Measurements from ENCODE around the gene BCO2. TPM values are rescaled to one million over a fixed set of nuclear protein-coding genes. Genes with fewer than 3 reads are reported as not detected.

BCO2 gene
- total RNA-seq, 3 donors from 2014 or later: 3.7 to 9.8 (median 7.1) TPM

GRCh38 chr11:112225753-112226061 is 50.4 kb downstream of the BCO2 start:
- intact Hi-C loops (cut with DNase I, micrococcal nuclease): no loop called here
- TF ChIP-seq, protein P1, sequence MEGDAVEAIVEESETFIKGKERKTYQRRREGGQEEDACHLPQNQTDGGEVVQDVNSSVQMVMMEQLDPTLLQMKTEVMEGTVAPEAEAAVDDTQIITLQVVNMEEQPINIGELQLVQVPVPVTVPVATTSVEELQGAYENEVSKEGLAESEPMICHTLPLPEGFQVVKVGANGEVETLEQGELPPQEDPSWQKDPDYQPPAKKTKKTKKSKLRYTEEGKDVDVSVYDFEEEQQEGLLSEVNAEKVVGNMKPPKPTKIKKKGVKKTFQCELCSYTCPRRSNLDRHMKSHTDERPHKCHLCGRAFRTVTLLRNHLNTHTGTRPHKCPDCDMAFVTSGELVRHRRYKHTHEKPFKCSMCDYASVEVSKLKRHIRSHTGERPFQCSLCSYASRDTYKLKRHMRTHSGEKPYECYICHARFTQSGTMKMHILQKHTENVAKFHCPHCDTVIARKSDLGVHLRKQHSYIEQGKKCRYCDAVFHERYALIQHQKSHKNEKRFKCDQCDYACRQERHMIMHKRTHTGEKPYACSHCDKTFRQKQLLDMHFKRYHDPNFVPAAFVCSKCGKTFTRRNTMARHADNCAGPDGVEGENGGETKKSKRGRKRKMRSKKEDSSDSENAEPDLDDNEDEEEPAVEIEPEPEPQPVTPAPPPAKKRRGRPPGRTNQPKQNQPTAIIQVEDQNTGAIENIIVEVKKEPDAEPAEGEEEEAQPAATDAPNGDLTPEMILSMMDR (IDR thresholded peaks at IDR 0.05): no peak
- Histone ChIP-seq H3K4me3 (peak overlapping the region; percentile 52), H3K9me3 (no peaks in the 10 kb centered on the region), H3K36me3 (ENCODE audit: low read depth) (no peaks in the 10 kb centered on the region), H3K4me1 (ENCODE audit: low read depth) (peaks cover 11% of the 10 kb centered on the region)
- no peak for ATAC-seq
- peak in 1 of 3 donors; percentile 71 for DNase-seq

DNA sequence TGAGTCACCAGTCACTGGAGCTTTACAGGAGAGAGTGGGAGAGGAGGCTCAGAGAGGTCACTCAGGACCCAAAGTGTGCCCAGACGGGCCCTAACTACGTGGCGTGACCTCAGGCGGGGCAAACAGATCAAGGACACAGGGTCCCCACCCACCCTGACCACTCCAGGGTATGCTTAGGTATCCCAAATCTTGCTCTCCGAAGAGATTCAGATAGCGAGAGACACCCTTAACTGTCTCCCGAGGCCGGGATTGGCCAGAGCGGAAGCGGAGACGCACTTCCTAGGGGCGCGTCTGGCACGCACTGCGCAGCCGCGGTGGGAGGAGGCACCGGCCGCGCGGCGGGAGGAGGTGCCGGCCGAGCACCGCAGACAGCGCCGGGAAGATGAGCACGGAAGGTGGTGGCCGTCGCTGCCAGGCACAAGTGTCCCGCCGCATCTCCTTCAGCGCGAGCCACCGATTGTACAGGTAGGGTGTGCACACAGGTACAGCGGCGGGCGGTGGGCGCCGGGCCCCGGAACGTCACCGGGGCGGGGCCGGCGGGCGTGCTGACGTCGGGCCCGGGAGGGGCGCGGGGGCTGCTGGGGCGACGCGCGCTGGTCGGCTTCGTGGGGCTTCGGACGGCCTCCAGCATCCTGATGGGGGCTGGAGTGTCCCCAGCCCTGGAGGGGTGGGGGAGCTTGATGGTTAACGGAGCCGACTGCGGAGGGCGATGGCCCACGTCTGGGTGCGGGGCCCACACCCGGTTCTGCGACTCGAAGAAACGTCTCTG is 50.9 kb downstream of the BCO2 start, which contains the start of gene PTS:
Gene PTS, plus strand, starts transcription at position 367 of the 769 bp plus-strand sequence. Its CDS starts 16 bp downstream, at position 383.
- TF ChIP-seq, protein P1 (IDR thresholded peaks at IDR 0.05): no peak
- no peaks in the 10 kb centered on the region for H3K36me3 ChIP-seq (ENCODE audit: low read depth)
- intact Hi-C loops (cut with DNase I, micrococcal nuclease): no loop called here

GRCh38 chr11:112226831-112227401 is 51.6 kb downstream of the BCO2 start:
- ATAC-seq: peak; percentile 61
- H3K4me1 ChIP-seq (ENCODE audit: low read depth): peaks cover 11% of the 10 kb centered on the region

More for the DNA sequence above, 50.9 kb downstream of the BCO2 start, which contains the start of gene PTS:
- ATAC-seq (peak; percentile 98), DNase-seq (peak; percentile 89 to 93 (median 91))
- Histone ChIP-seq H3K9me3 (no peaks in the 10 kb centered on the region), H3K4me1 (ENCODE audit: low read depth) (peaks cover 11% of the 10 kb centered on the region), H3K4me3 (peak within 1 kb of the TSS; percentile 52)

DNA sequence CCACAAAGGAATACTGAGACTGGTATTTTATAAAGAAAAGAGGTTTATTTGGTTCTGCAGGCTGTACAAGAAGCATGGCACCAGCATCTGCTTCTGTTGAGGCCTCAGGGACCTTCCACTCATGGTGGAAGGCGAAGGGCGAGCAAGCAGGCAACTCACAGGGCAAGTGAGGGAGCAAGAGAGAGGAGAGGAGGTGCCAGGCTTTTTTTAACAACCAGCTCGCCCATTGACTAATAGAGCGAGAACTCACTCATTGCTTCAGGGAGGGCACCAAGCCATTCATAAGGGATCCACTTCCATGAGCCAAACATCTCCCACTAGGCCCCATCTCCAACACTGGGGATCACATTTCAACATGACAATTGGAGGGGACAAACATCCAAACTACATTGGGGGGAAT is 52.2 kb downstream of the BCO2 start:
- TF ChIP-seq, protein P1 (IDR thresholded peaks at IDR 0.05): no peak
- Histone ChIP-seq H3K36me3 (ENCODE audit: low read depth) (no peaks in the 10 kb centered on the region), H3K4me3 (no peak overlapping the region), H3K4me1 (ENCODE audit: low read depth) (peaks cover 11% of the 10 kb centered on the region), H3K9me3 (no peaks in the 10 kb centered on the region)
- intact Hi-C loops (cut with DNase I, micrococcal nuclease): no loop called here
- ATAC-seq: no peak
- DNase-seq: no peak

More at GRCh38 chr11:112226831-112227401, 51.6 kb downstream of the BCO2 start:
- intact Hi-C loops (cut with DNase I, micrococcal nuclease): no loop called here
- Histone ChIP-seq H3K9me3 (no peaks in the 10 kb centered on the region), H3K36me3 (ENCODE audit: low read depth) (no peaks in the 10 kb centered on the region), H3K4me3 (peak overlapping the region; percentile 52)
- DNase-seq: no peak
- TF ChIP-seq, protein P1 (IDR thresholded peaks at IDR 0.05): no peak

- ATAC-seq (no peak), DNase-seq (no peak)
- no peak overlapping the region for H3K4me3 ChIP-seq
- no peaks in the 10 kb centered on the region for H3K36me3 ChIP-seq (ENCODE audit: low read depth)
- H3K9me3 ChIP-seq: no peaks in the 10 kb centered on the region
- H3K4me1 ChIP-seq (ENCODE audit: low read depth): peaks cover 11% of the 10 kb centered on the region
- intact Hi-C loops (cut with DNase I, micrococcal nuclease): no loop called here
- TF ChIP-seq, protein P1 (IDR thresholded peaks at IDR 0.05): no peak
These were observed 53.4 kb downstream of the BCO2 start for GRCh38 chr11:112228706-112229105.

All from mucosa of descending colon (tissue), 3 donors.